CD4-positive, alpha-beta T cell treated with Interleukin-15 for 1 hour (primary cell): ENCODE data around the gene CFAP46.
A peak's percentile ranks its signal among the peaks of the same experiment; 100 is the strongest.
"Not testable (repeated sequence)": the region's sequence is repeated elsewhere in the genome, so short reads cannot be mapped to it uniquely, and the experiment has no call there.

ENCODE experiments used
- DNase-seq: peaks from one replicate; pipeline ENCODE4 v3.0.0-alpha.2; 2020

CFAP46 gene

GRCh38 chr10:132860532-132860931 lies 81.8 kb downstream of the CFAP46 start:
- no peak for DNase-seq

- DNase-seq, result peak; percentile 13
Observed at GRCh38 chr10:132859084-132859855, 83.1 kb downstream of the CFAP46 start.

- DNase-seq, result no peak
Observed at GRCh38 chr10:132858121-132859081, 84.0 kb downstream of the CFAP46 start.

- no peak for DNase-seq
Observed at GRCh38 chr10:132856869-132857524, 85.4 kb downstream of the CFAP46 start.

- DNase-seq, result no peak
Observed at GRCh38 chr10:132855889-132856288, 86.5 kb downstream of the CFAP46 start.

- DNase-seq, result no peak
Observed at GRCh38 chr10:132851451-132851850, 90.9 kb downstream of the CFAP46 start.

GRCh38 chr10:132850896-132851295 lies 91.5 kb downstream of the CFAP46 start:
- no peak for DNase-seq

- no peak for DNase-seq
Observed at GRCh38 chr10:132850246-132850645, 92.1 kb downstream of the CFAP46 start.

GRCh38 chr10:132849546-132850031 lies 92.8 kb downstream of the CFAP46 start:
- no peak for DNase-seq

- DNase-seq, result no peak
Observed at GRCh38 chr10:132848951-132849545, 93.3 kb downstream of the CFAP46 start.

GRCh38 chr10:132848291-132848701 lies 94.1 kb downstream of the CFAP46 start:
- DNase-seq, result no peak

GRCh38 chr10:132847856-132848255 lies 94.5 kb downstream of the CFAP46 start:
- DNase-seq, result no peak

- no peak for DNase-seq
Observed at GRCh38 chr10:132847416-132847777, 95.0 kb downstream of the CFAP46 start.

- no peak for DNase-seq
Observed at GRCh38 chr10:132846631-132847415, 95.5 kb downstream of the CFAP46 start.

GRCh38 chr10:132845780-132846595 lies 96.4 kb downstream of the CFAP46 start:
- no peak for DNase-seq

GRCh38 chr10:132845041-132845551 lies 97.3 kb downstream of the CFAP46 start:
- no peak for DNase-seq

- no peak for DNase-seq
Observed at GRCh38 chr10:132844069-132844809, 98.1 kb downstream of the CFAP46 start.

- DNase-seq, result not testable (repeated sequence)
Observed at GRCh38 chr10:132843276-132843675, 99.1 kb downstream of the CFAP46 start.

- DNase-seq, result no peak
Observed at GRCh38 chr10:132842397-132842796, 100.0 kb downstream of the CFAP46 start.

- no peak for DNase-seq
Observed at GRCh38 chr10:132841615-132841975, 100.8 kb downstream of the CFAP46 start.
